ENCODE measurements around the gene CHTOP.

GRCh38 chr1:153687346-153688125 is 53.7 kb downstream of the CHTOP start:
- TF ChIP-seq CTCF (IDR thresholded peaks at IDR 0.05) (no peak), POLR2A (IDR thresholded peaks at IDR 0.05; ENCODE audit: low read depth) (no peak)

Data from esophagus muscularis mucosa (tissue), 3 donors.